PC-3 (cell line): ENCODE results near the gene CIB2.

Experiments
- CTCF ChIP-seq: fragments of 300-600 bp; sonication (generic); conservative IDR thresholded peaks from 2 replicates; pipeline ENCODE4 v1.5.1; 2017; ENCODE audit warnings: antibody characterized with exemption, low read depth, mild to moderate bottlenecking, low read length
- EZH2 ChIP-seq: fragments of 300-600 bp; sonication (generic); IDR thresholded peaks from one replicate; pipeline ENCODE4 v1.6.1; 2017; ENCODE audit warnings: antibody characterized with exemption, mild to moderate bottlenecking, low read length; ENCODE audit not compliant: unreplicated experiment

GRCh38 chr15:78083186-78083585, 48.1 kb downstream of the CIB2 start:
- no peak for TF ChIP-seq CTCF
- TF ChIP-seq EZH2: no peak
